NT2/D1 (cell line): ENCODE results near the gene EIF4G1.

Source experiments
- YY1 ChIP-seq: IDR thresholded peaks from 2 replicates; pipeline ENCODE4 v1.6.1; 2011; ENCODE audit not compliant: insufficient read length, insufficient read depth
- ZNF274 ChIP-seq: IDR thresholded peaks from 2 replicates; pipeline ENCODE4 v1.6.1; 2011; ENCODE audit warnings: mild to moderate bottlenecking, low read depth, low read length

DNA sequence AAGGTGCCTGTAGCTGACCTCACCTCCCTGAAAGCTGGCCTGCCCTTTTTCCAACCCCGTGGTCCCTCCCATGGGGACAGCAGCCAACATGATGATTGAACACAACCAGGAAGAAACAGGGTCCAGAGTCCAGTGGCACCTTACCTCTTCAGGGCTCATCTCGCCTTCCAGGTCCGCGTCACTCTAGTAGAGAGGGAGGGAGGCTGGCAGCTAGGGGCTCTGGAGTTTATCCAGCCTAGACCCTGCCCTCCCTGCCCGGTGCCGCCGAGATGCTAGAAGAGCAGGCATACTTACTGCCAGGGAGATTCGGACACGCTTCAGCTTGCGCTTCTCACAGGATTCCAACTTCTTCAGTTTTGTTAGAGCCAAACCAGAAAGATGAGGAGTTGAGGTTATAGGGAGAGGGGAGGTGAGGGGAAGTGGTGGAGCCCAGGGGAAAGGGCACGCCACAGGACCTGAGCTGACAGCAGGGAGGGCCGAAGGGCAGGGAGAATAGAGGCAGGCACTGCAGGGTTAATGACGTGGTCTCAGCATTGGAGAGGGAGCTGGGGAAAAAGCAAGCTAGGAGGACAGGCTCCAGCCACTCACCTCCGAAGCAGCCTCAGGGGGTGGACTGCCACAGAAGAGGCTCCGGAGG is 37.9 kb downstream of the EIF4G1 start:
- TF ChIP-seq ZNF274 (no peak), YY1 (no peak)
